Upper lobe of right lung (tissue), 1 donor: ENCODE measurements around the gene C18orf63. TPM values are rescaled to one million over a fixed set of nuclear protein-coding genes. Genes with fewer than 3 reads are reported as not detected.
A peak's percentile ranks its signal among the peaks of the same experiment; 100 is the strongest.

Experiments used
- ATAC-seq: fragments of 200-7000 bp; cut with Tn5 transposase; one replicate; pipeline ENCODE4 v1.9.1; 2020; ENCODE audit warnings: mild to moderate bottlenecking, moderate library complexity
- DNase-seq: peaks from one replicate; pipeline ENCODE4 v3.0.0-alpha.2; 2020
- H3K27ac ChIP-seq: fragments of 200-600 bp; one replicate; pipeline ENCODE4 v1.8.0; 2022
- H3K27me3 ChIP-seq: fragments of 200-600 bp; one replicate; pipeline ENCODE4 v1.8.0; 2022; ENCODE audit warnings: mild to moderate bottlenecking
- H3K36me3 ChIP-seq: fragments of 200-600 bp; one replicate; pipeline ENCODE4 v1.8.0; 2022
- H3K4me1 ChIP-seq: fragments of 200-600 bp; one replicate; pipeline ENCODE4 v1.8.0; 2022
- H3K4me3 ChIP-seq: fragments of 200-600 bp; one replicate; pipeline ENCODE4 v1.8.0; 2022; ENCODE audit warnings: mild to moderate bottlenecking
- H3K9me3 ChIP-seq: fragments of 200-600 bp; one replicate; pipeline ENCODE4 v1.8.0; 2022
- CTCF ChIP-seq: fragments of 200-600 bp; IDR thresholded peaks from one replicate; pipeline ENCODE4 v1.8.0; 2022; ENCODE audit warnings: antibody characterized with exemption
- intact Hi-C: fragments of 100-400 bp; cut with DNase I; formaldehyde crosslinking; loops from one replicate; pipeline ENCODE4 v1.11.0; 2022
- total RNA-seq: library from RNA; stranded (reverse); fragmentation: NEBNext Ultra II Directional; extraction: Animal tissue kit (Norgen Biotek cat#: 25700); gene quantifications from one replicate; pipeline ENCODE4 v1.2.1, GENCODE V29; 2021
- donor health status: DM: no; HTN: yes; CAD: no; lungs with severe emphysema.

The C18orf63 gene
- total RNA-seq, 1 donor from 2014 or later: 0.17 TPM

DNA sequence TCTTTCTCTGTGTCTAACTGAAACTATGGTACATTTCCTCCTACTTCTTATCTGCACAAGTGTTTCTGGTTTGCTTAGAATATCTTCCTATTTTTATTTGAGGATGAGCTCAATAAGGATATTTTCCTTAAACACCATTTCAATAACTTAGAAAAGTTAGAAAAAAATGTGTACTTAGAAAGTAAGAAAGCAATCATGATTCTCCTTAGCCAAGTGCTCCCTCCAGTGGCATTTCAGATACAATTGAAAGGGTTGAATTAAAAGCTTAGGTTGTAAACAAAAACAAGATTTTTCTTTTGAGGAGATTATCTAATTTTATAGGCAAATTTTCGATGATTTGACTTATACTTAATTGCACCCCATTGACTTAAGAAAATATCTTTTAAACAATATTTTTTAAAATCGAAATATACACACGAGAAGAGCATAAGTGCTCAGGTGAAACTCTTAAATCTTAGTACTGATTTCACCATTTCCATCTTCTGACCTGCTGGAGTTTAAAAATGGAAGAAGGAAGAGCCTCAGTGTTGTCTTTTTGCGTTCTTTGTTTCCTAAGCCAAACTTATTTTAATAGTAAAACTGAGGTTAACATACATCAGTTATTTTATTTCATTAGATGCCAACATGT is 26.9 kb downstream of the C18orf63 start:
- ATAC-seq: peak; percentile 69
- DNase-seq: no peak
- H3K27me3 ChIP-seq: no peaks in the 10 kb centered on the region
- no peaks in the 10 kb centered on the region for H3K9me3 ChIP-seq
- intact Hi-C loops: loop anchor here (5.0 kb wide), 1 partner anchor 145 kb away; no protein-coding TSS in a partner anchor
- no peak overlapping the region for H3K27ac ChIP-seq
- H3K4me3 ChIP-seq: no peak overlapping the region
- no peaks in the 10 kb centered on the region for H3K36me3 ChIP-seq
- peak; percentile 73 for TF ChIP-seq CTCF
- H3K4me1 ChIP-seq: no peaks in the 10 kb centered on the region

- H3K9me3 ChIP-seq: no peaks in the 10 kb centered on the region
- DNase-seq (no peak), ATAC-seq (no peak)
- H3K4me3 ChIP-seq: no peak overlapping the region
- H3K36me3 ChIP-seq: no peaks in the 10 kb centered on the region
- H3K4me1 ChIP-seq: no peaks in the 10 kb centered on the region
- no peak overlapping the region for H3K27ac ChIP-seq
- no peaks in the 10 kb centered on the region for H3K27me3 ChIP-seq
- intact Hi-C loops: no loop called here
- TF ChIP-seq CTCF: no peak
These were observed 30.6 kb downstream of the C18orf63 start for GRCh38 chr18:74346206-74346605.

GRCh38 chr18:74348581-74348980 is 32.9 kb downstream of the C18orf63 start:
- no peaks in the 10 kb centered on the region for H3K4me1 ChIP-seq
- ATAC-seq (no peak), DNase-seq (no peak)
- no peaks in the 10 kb centered on the region for H3K27me3 ChIP-seq
- H3K27ac ChIP-seq: no peak overlapping the region
- H3K9me3 ChIP-seq: no peaks in the 10 kb centered on the region
- H3K4me3 ChIP-seq: no peak overlapping the region
- TF ChIP-seq CTCF: no peak
- intact Hi-C loops: no loop called here
- H3K36me3 ChIP-seq: no peaks in the 10 kb centered on the region

- Histone ChIP-seq H3K27me3 (no peaks in the 10 kb centered on the region), H3K4me3 (no peak overlapping the region), H3K27ac (no peak overlapping the region), H3K9me3 (no peaks in the 10 kb centered on the region), H3K36me3 (no peaks in the 10 kb centered on the region), H3K4me1 (no peaks in the 10 kb centered on the region)
- ATAC-seq: peak; percentile 65
- intact Hi-C loops: loop anchor here (10.0 kb wide), 1 partner anchor 203 kb away; no protein-coding TSS in a partner anchor
- no peak for DNase-seq
- TF ChIP-seq CTCF: no peak
These were observed 35.7 kb downstream of the C18orf63 start for GRCh38 chr18:74351354-74351753.

DNA sequence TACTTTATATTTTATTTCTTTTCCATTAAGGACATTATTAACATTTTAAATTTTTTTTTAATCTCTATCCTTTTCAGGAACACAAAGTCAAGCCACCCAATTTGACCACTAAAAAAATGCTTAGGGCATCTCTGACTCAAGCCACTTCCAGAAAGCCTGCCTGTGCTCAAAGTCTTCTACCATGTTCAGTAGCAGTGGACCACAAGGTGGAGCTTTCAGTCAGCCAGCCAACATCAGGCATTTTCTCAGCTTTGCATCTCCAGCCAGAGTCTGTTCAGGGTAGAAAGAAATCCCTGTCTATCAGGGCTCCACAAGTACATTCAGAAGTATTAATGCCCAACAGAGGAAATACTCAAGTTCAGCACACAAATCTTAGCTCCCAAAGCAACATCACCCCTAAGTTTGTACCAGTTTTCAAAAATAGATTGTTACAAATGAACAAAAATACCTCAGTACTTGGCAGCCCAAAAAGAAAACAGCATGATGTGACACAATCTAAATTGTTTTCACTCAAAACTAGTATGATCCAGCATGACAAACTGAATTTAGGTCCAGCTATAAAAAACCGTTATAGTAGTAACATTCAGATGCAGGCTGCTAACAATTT is 37.6 kb downstream of the C18orf63 start:
- DNase-seq: no peak
- no peaks in the 10 kb centered on the region for H3K36me3 ChIP-seq
- ATAC-seq: peak; percentile 91
- H3K27ac ChIP-seq: no peak overlapping the region
- no peaks in the 10 kb centered on the region for H3K4me1 ChIP-seq
- H3K4me3 ChIP-seq: no peak overlapping the region
- TF ChIP-seq CTCF: peak; percentile 72
- H3K9me3 ChIP-seq: no peaks in the 10 kb centered on the region
- no peaks in the 10 kb centered on the region for H3K27me3 ChIP-seq
- intact Hi-C loops: loop anchor here (10.0 kb wide), 1 partner anchor 202 kb away; no protein-coding TSS in a partner anchor
